GM23338 (cell line): Measurements from ENCODE around the gene RNF151. TPM values are rescaled to one million over a fixed set of nuclear protein-coding genes. Genes with fewer than 3 reads are reported as not detected.

Experiments
- ATAC-seq: fragments of 200-7000 bp; cut with Tn5 transposase; 3 replicates; pipeline ENCODE4 v1.9.1; 2020
- DNase-seq: peaks from one replicate; pipeline ENCODE4 v3.0.0-alpha.2; 2015; ENCODE audit warnings: low spot score
- H2AFZ ChIP-seq: fragments of 200-600 bp; sonication (generic); 2 replicates; pipeline ENCODE4 v1.8.0; 2016; ENCODE audit warnings: antibody characterized with exemption, mild to moderate bottlenecking, moderate library complexity
- H3F3A ChIP-seq: fragments of 200-600 bp; sonication (generic); replicated peaks from 2 replicates; pipeline ENCODE4 v1.8.0; 2017; ENCODE audit warnings: antibody characterized with exemption, mixed run types, low read depth
- H3K27ac ChIP-seq: fragments of 200-600 bp; sonication (generic); 2 replicates; pipeline ENCODE4 v1.6.1; 2016; ENCODE audit warnings: low read depth
- H3K27me3 ChIP-seq: fragments of 200-600 bp; sonication (generic); 2 replicates; pipeline ENCODE4 v1.8.0; 2016; ENCODE audit warnings: mild to moderate bottlenecking, mixed run types, moderate library complexity; ENCODE audit not compliant: insufficient read depth
- H3K36me3 ChIP-seq: fragments of 200-600 bp; sonication (generic); 2 replicates; pipeline ENCODE4 v1.8.0; 2016; ENCODE audit warnings: mild to moderate bottlenecking; ENCODE audit not compliant: insufficient read depth
- H3K4me1 ChIP-seq: fragments of 200-600 bp; sonication (generic); 2 replicates; pipeline ENCODE4 v1.8.0; 2016; ENCODE audit warnings: mild to moderate bottlenecking, moderate library complexity; ENCODE audit not compliant: insufficient read depth
- H3K4me2 ChIP-seq: fragments of 200-600 bp; sonication (generic); 2 replicates; pipeline ENCODE4 v1.7.1; 2017; ENCODE audit warnings: mixed run types
- H3K4me3 ChIP-seq: fragments of 200-600 bp; sonication (generic); 2 replicates; pipeline ENCODE4 v1.6.1; 2016; ENCODE audit warnings: mixed run types
- H3K79me2 ChIP-seq: fragments of 200-600 bp; sonication (generic); replicated peaks from 2 replicates; pipeline ENCODE4 v1.8.0; 2017; ENCODE audit warnings: mild to moderate bottlenecking; ENCODE audit not compliant: insufficient read depth
- H3K9me2 ChIP-seq: fragments of 200-600 bp; sonication (generic); 2 replicates; pipeline ENCODE4 v1.8.0; 2017; ENCODE audit not compliant: insufficient read depth
- H4K20me1 ChIP-seq: fragments of 200-600 bp; sonication (generic); replicated peaks from 2 replicates; pipeline ENCODE4 v1.8.0; 2017; ENCODE audit warnings: mild to moderate bottlenecking; ENCODE audit not compliant: insufficient read depth
- H3K27ac Mint-ChIP-seq: 2 replicates; pipeline ENCODE4 v1.8.0; 2020; ENCODE audit warnings: inconsistent platforms, mild to moderate bottlenecking, moderate library complexity, mixed read lengths
- H3K27me3 Mint-ChIP-seq: 3 replicates; pipeline ENCODE4 v1.8.0; 2022; ENCODE audit warnings: low read depth, mild to moderate bottlenecking, moderate library complexity, mixed read lengths, inconsistent platforms; ENCODE audit not compliant: insufficient read depth, poor library complexity
- H3K36me3 Mint-ChIP-seq: 3 replicates; pipeline ENCODE4 v1.8.0; 2021; ENCODE audit warnings: low read depth, mild to moderate bottlenecking, inconsistent platforms, moderate library complexity, mixed read lengths
- H3K4me1 Mint-ChIP-seq: 3 replicates; pipeline ENCODE4 v1.8.0; 2020; ENCODE audit warnings: mild to moderate bottlenecking, inconsistent platforms, mixed read lengths
- H3K4me3 Mint-ChIP-seq: 3 replicates; pipeline ENCODE4 v1.8.0; 2021; ENCODE audit warnings: moderate library complexity, mild to moderate bottlenecking, inconsistent platforms, mixed read lengths
- H3K9me3 Mint-ChIP-seq: 3 replicates; pipeline ENCODE4 v1.8.0; 2020; ENCODE audit warnings: moderate library complexity, mild to moderate bottlenecking, inconsistent platforms, mixed read lengths
- REST ChIP-seq: IDR thresholded peaks from one replicate; pipeline ENCODE4 v1.6.1; 2018; ENCODE audit warnings: antibody characterized with exemption; ENCODE audit not compliant: unreplicated experiment
- ZNF331 ChIP-seq: fragments of 250-450 bp; sonication (Bioruptor Pico); IDR thresholded peaks from 2 replicates; pipeline ENCODE4 v1.5.0; 2020; ENCODE audit warnings: low read depth, mild to moderate bottlenecking, moderate library complexity
- polyA plus RNA-seq: library from polyadenylated mRNA; unstranded; fragments of >200 nt; fragmentation: Nextera tagmentation; extraction: Ambion mirVana; gene quantifications from 2 replicates; pipeline ENCODE4 v1.2.1, GENCODE V29; 2016
- total RNA-seq: library from RNA; depleted of rRNA; stranded (reverse); fragments of >200 nt; shearing (Covaris generic); gene quantifications from 2 replicates; pipeline ENCODE4 v1.2.3, GENCODE V29; 2014
- TF ChIP-seq, protein P1 (sequence below): fragments of 250-450 bp; sonication (Bioruptor Pico); IDR thresholded peaks from 2 replicates; pipeline ENCODE4 v1.5.0; 2020; ENCODE audit warnings: mild to moderate bottlenecking, moderate library complexity
- TF ChIP-seq, protein P2 (sequence below), 2 experiments: fragments of 200-600 bp in 1 of 2; sonication (generic) in 1 of 2; conservative IDR thresholded peaks; 2 replicates each; pipeline versions ENCODE4 v1.5.1 to v1.6.1; 2016 to 2017; ENCODE audit warnings: antibody characterized with exemption in 2 of 2, low read depth in 2 of 2, mild to moderate bottlenecking in 2 of 2, moderate library complexity in 1 of 2

RNF151 gene
- total and polyA plus RNA-seq, 2 experiments from 2014 or later: not detected

GRCh38 chr16:1932050-1933028 is 34.3 kb upstream of the RNF151 start:
- Histone ChIP-seq H3F3A (no peaks in the 10 kb centered on the region), H3K79me2 (no peaks in the 10 kb centered on the region), H3K4me1 (0 out of 2 replicates have a peak, but pooled peaks cover 2% of the 10 kb centered on the region), H3K36me3 (no peaks in the 10 kb centered on the region), H3K4me2 (no peak overlapping the region), H3K9me2 (no peaks in the 10 kb centered on the region), H3K27me3 (peaks cover 24% of the 10 kb centered on the region), H2AFZ (peak overlapping the region; percentile 52; the same call in 1 of the 2 replicates), H4K20me1 (no peaks in the 10 kb centered on the region), H3K27ac (no peak overlapping the region), H3K4me3 (no peak overlapping the region)
- ATAC-seq (peak; percentile 45), DNase-seq (peak; percentile 72)
- Mint-ChIP-seq H3K27ac (no peak overlapping the region), H3K36me3 (no peaks in the 10 kb centered on the region; the same call in 2 of the 3 replicates), H3K27me3 (peaks cover 26% of the 10 kb centered on the region), H3K4me3 (no peak overlapping the region), H3K4me1 (0 out of 3 replicates have a peak, but pooled peaks cover 7% of the 10 kb centered on the region), H3K9me3 (no peaks in the 10 kb centered on the region)
- no peak for TF ChIP-seq ZNF331 (CRISPR knock-in tag)
- TF ChIP-seq, protein P1, sequence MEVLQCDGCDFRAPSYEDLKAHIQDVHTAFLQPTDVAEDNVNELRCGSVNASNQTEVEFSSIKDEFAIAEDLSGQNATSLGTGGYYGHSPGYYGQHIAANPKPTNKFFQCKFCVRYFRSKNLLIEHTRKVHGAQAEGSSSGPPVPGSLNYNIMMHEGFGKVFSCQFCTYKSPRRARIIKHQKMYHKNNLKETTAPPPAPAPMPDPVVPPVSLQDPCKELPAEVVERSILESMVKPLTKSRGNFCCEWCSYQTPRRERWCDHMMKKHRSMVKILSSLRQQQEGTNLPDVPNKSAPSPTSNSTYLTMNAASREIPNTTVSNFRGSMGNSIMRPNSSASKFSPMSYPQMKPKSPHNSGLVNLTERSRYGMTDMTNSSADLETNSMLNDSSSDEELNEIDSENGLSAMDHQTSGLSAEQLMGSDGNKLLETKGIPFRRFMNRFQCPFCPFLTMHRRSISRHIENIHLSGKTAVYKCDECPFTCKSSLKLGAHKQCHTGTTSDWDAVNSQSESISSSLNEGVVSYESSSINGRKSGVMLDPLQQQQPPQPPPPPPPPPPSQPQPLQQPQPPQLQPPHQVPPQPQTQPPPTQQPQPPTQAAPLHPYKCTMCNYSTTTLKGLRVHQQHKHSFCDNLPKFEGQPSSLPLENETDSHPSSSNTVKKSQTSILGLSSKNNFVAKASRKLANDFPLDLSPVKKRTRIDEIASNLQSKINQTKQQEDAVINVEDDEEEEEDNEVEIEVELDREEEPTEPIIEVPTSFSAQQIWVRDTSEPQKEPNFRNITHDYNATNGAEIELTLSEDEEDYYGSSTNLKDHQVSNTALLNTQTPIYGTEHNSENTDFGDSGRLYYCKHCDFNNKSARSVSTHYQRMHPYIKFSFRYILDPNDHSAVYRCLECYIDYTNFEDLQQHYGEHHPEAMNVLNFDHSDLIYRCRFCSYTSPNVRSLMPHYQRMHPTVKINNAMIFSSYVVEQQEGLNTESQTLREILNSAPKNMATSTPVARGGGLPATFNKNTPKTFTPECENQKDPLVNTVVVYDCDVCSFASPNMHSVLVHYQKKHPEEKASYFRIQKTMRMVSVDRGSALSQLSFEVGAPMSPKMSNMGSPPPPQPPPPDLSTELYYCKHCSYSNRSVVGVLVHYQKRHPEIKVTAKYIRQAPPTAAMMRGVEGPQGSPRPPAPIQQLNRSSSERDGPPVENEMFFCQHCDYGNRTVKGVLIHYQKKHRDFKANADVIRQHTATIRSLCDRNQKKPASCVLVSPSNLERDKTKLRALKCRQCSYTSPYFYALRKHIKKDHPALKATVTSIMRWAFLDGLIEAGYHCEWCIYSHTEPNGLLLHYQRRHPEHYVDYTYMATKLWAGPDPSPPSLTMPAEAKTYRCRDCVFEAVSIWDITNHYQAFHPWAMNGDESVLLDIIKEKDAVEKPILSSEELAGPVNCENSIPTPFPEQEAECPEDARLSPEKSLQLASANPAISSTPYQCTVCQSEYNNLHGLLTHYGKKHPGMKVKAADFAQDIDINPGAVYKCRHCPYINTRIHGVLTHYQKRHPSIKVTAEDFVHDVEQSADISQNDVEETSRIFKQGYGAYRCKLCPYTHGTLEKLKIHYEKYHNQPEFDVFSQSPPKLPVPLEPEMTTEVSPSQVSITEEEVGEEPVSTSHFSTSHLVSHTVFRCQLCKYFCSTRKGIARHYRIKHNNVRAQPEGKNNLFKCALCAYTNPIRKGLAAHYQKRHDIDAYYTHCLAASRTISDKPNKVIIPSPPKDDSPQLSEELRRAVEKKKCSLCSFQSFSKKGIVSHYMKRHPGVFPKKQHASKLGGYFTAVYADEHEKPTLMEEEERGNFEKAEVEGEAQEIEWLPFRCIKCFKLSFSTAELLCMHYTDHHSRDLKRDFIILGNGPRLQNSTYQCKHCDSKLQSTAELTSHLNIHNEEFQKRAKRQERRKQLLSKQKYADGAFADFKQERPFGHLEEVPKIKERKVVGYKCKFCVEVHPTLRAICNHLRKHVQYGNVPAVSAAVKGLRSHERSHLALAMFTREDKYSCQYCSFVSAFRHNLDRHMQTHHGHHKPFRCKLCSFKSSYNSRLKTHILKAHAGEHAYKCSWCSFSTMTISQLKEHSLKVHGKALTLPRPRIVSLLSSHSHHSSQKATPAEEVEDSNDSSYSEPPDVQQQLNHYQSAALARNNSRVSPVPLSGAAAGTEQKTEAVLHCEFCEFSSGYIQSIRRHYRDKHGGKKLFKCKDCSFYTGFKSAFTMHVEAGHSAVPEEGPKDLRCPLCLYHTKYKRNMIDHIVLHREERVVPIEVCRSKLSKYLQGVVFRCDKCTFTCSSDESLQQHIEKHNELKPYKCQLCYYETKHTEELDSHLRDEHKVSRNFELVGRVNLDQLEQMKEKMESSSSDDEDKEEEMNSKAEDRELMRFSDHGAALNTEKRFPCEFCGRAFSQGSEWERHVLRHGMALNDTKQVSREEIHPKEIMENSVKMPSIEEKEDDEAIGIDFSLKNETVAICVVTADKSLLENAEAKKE (CRISPR knock-in tag): no peak
- no peak for TF ChIP-seq REST
- TF ChIP-seq, protein P2, sequence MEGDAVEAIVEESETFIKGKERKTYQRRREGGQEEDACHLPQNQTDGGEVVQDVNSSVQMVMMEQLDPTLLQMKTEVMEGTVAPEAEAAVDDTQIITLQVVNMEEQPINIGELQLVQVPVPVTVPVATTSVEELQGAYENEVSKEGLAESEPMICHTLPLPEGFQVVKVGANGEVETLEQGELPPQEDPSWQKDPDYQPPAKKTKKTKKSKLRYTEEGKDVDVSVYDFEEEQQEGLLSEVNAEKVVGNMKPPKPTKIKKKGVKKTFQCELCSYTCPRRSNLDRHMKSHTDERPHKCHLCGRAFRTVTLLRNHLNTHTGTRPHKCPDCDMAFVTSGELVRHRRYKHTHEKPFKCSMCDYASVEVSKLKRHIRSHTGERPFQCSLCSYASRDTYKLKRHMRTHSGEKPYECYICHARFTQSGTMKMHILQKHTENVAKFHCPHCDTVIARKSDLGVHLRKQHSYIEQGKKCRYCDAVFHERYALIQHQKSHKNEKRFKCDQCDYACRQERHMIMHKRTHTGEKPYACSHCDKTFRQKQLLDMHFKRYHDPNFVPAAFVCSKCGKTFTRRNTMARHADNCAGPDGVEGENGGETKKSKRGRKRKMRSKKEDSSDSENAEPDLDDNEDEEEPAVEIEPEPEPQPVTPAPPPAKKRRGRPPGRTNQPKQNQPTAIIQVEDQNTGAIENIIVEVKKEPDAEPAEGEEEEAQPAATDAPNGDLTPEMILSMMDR (conservative IDR thresholded peaks at IDR 0.05; ENCODE audit: low read depth in 2 of 2): peak; percentile 28 to 64; a peak in 3 of 4 replicates
